Smooth muscle cell (in vitro differentiated cells): ENCODE measurements around the gene G3BP2. TPM values are rescaled to one million over a fixed set of nuclear protein-coding genes. Genes with fewer than 3 reads are reported as not detected.

Experiments used
- DNase-seq: peaks from one replicate; lab custom pipeline; 2025; ENCODE audit not compliant: unreplicated experiment; lab: John Stamatoyannopoulos, UW
- H2AFZ ChIP-seq: fragments of 200-600 bp; sonication (generic); 2 replicates; pipeline ENCODE4 v1.6.0; 2016; ENCODE audit warnings: antibody characterized with exemption, low read depth, mild to moderate bottlenecking
- H3F3A ChIP-seq: fragments of 200-600 bp; sonication (generic); 2 replicates; pipeline ENCODE4 v1.6.0; 2017; ENCODE audit warnings: antibody characterized with exemption, low read depth
- H3K27ac ChIP-seq: fragments of 200-600 bp; sonication (generic); 2 replicates; pipeline ENCODE4 v1.5.1; 2016; ENCODE audit warnings: low read depth, mild to moderate bottlenecking
- H3K27me3 ChIP-seq: fragments of 200-600 bp; sonication (generic); 2 replicates; pipeline ENCODE4 v1.6.1; 2016; ENCODE audit warnings: low read depth, mild to moderate bottlenecking
- H3K36me3 ChIP-seq: fragments of 200-600 bp; sonication (generic); 2 replicates; pipeline ENCODE4 v1.5.1; 2016; ENCODE audit warnings: low read depth
- H3K4me1 ChIP-seq: fragments of 200-600 bp; sonication (generic); 2 replicates; pipeline ENCODE4 v1.5.1; 2016; ENCODE audit warnings: low read depth
- H3K4me2 ChIP-seq: fragments of 200-600 bp; sonication (generic); 2 replicates; pipeline ENCODE4 v1.6.0; 2016; ENCODE audit warnings: mild to moderate bottlenecking
- H3K4me3 ChIP-seq: fragments of 200-600 bp; sonication (generic); 2 replicates; pipeline ENCODE4 v1.5.1; 2016; ENCODE audit warnings: mild to moderate bottlenecking
- H3K79me2 ChIP-seq: fragments of 200-600 bp; sonication (generic); 2 replicates; pipeline ENCODE4 v1.6.0; 2016; ENCODE audit warnings: low read depth, mild to moderate bottlenecking
- H3K9ac ChIP-seq: fragments of 200-600 bp; sonication (generic); 2 replicates; pipeline ENCODE4 v1.6.0; 2016; ENCODE audit warnings: low read depth
- H3K9me3 ChIP-seq: fragments of 200-600 bp; sonication (generic); replicated peaks from 2 replicates; pipeline ENCODE4 v1.5.1; 2016; ENCODE audit warnings: low read depth
- H4K20me1 ChIP-seq: fragments of 200-600 bp; sonication (generic); 2 replicates; pipeline ENCODE4 v1.6.0; 2016; ENCODE audit warnings: low read depth
- CTCF ChIP-seq: fragments of 200-600 bp; sonication (generic); IDR thresholded peaks from 2 replicates; pipeline ENCODE4 v1.5.1; 2017; ENCODE audit warnings: borderline replicate concordance, mild to moderate bottlenecking, antibody characterized with exemption; ENCODE audit not compliant: insufficient read depth, poor library complexity, severe bottlenecking
- WGBS: methylation state at CpG from one replicate; pipeline ENCODE4 v1.1.7; 2016; ENCODE audit warnings: low lambda C conversion rate; 5-methylcytosine and 5-hydroxymethylcytosine counted together
- polyA plus RNA-seq: library from polyadenylated mRNA; unstranded; fragments of >200 nt; fragmentation: Nextera tagmentation; extraction: Ambion mirVana; gene quantifications from 2 replicates; pipeline ENCODE4 v1.2.1, GENCODE V29; 2016
- total RNA-seq: library from RNA; depleted of rRNA; stranded (reverse); fragments of >200 nt; gene quantifications from 2 replicates; pipeline ENCODE4 v1.2.3, GENCODE V29; 2014

G3BP2 gene
- total and polyA plus RNA-seq, 2 experiments from 2014 or later = 84.5 to 149 TPM

GRCh38 chr4:75702919-75703411 is 29.8 kb upstream of the G3BP2 start:
- Histone ChIP-seq H3K4me1 (peaks cover 4% of the 10 kb centered on the region), H3F3A (no peaks in the 10 kb centered on the region), H3K27ac (peak overlapping the region; percentile 26), H3K4me3 (no peak overlapping the region), H3K36me3 (no peaks in the 10 kb centered on the region), H3K4me2 (peak overlapping the region; percentile 66), H4K20me1 (no peaks in the 10 kb centered on the region), H3K27me3 (no peaks in the 10 kb centered on the region), H3K9ac (no peak overlapping the region), H2AFZ (peak overlapping the region; percentile 61), H3K79me2 (no peaks in the 10 kb centered on the region), H3K9me3 (no peaks in the 10 kb centered on the region)
- no peak for DNase-seq
- 14% methylated on average over 4 of the region's 4 CpGs for WGBS
- no peak for TF ChIP-seq CTCF

GRCh38 chr4:75699299-75699698 is 26.1 kb upstream of the G3BP2 start:
- no peak overlapping the region for H3K27ac ChIP-seq
- no peaks in the 10 kb centered on the region for H3F3A ChIP-seq
- H3K27me3 ChIP-seq = no peaks in the 10 kb centered on the region
- no peak overlapping the region for H2AFZ ChIP-seq
- WGBS = 0% methylated on average over 1 of the region's 1 CpG
- DNase-seq = no peak
- no peaks in the 10 kb centered on the region for H4K20me1 ChIP-seq
- TF ChIP-seq CTCF = no peak
- no peak overlapping the region for H3K9ac ChIP-seq
- H3K79me2 ChIP-seq = no peaks in the 10 kb centered on the region
- H3K4me2 ChIP-seq = no peak overlapping the region
- H3K4me3 ChIP-seq = no peak overlapping the region
- no peaks in the 10 kb centered on the region for H3K36me3 ChIP-seq
- H3K4me1 ChIP-seq = no peaks in the 10 kb centered on the region
- H3K9me3 ChIP-seq = no peaks in the 10 kb centered on the region

- 71% methylated on average over 2 of the region's 2 CpGs for WGBS
Observed at GRCh38 chr4:75698963-75699228, 25.7 kb upstream of the G3BP2 start.

More at GRCh38 chr4:75698963-75699228, 25.7 kb upstream of the G3BP2 start:
- Histone ChIP-seq H3K27ac (no peak overlapping the region), H3K4me3 (no peak overlapping the region), H2AFZ (no peak overlapping the region), H3F3A (no peaks in the 10 kb centered on the region), H3K9me3 (no peaks in the 10 kb centered on the region), H3K36me3 (no peaks in the 10 kb centered on the region), H3K9ac (no peak overlapping the region), H3K79me2 (no peaks in the 10 kb centered on the region), H3K4me2 (no peak overlapping the region), H4K20me1 (no peaks in the 10 kb centered on the region), H3K4me1 (no peaks in the 10 kb centered on the region), H3K27me3 (no peaks in the 10 kb centered on the region)
- TF ChIP-seq CTCF = no peak
- no peak for DNase-seq
